Left ventricle myocardium inferior (tissue), 1 donor: Measurements from ENCODE around the gene LRRC56. TPM values are rescaled to one million over a fixed set of nuclear protein-coding genes. Genes with fewer than 3 reads are reported as not detected.

ENCODE experiments used
- DNase-seq: peaks from one replicate; pipeline ENCODE4 v3.0.0-alpha.2; 2020
- H3K27ac ChIP-seq: fragments of 200-600 bp; replicated peaks from 2 replicates; pipeline ENCODE4 v1.8.0; 2021
- H3K27me3 ChIP-seq: fragments of 200-600 bp; 2 replicates; pipeline ENCODE4 v1.8.0; 2021; ENCODE audit warnings: low read depth
- H3K36me3 ChIP-seq: fragments of 200-600 bp; 2 replicates; pipeline ENCODE4 v1.8.0; 2021
- H3K4me1 ChIP-seq: fragments of 200-600 bp; 2 replicates; pipeline ENCODE4 v1.8.0; 2021
- H3K4me3 ChIP-seq: fragments of 200-600 bp; 2 replicates; pipeline ENCODE4 v1.8.0; 2021; ENCODE audit warnings: mild to moderate bottlenecking, moderate library complexity
- H3K9me3 ChIP-seq: fragments of 200-600 bp; replicated peaks from 2 replicates; pipeline ENCODE4 v1.8.0; 2021
- intact Hi-C: fragments of 100-400 bp; cut with micrococcal nuclease; formaldehyde crosslinking; loops from one replicate; pipeline ENCODE4 v1.11.0; 2022
- long read RNA-seq: library from polyadenylated mRNA; unstranded; transcript quantifications from one replicate; pipeline ENCODE4 v2.0.0, GENCODE V29; 2021
- total RNA-seq: library from RNA; stranded (reverse); fragmentation: NEBNext Ultra II Directional; extraction: Animal tissue kit (Norgen Biotek cat#: 25700); gene quantifications from one replicate; pipeline ENCODE4 v1.2.1, GENCODE V29; 2021
- TF ChIP-seq, protein P1 (sequence below): fragments of 200-600 bp; IDR thresholded peaks from 2 replicates; pipeline ENCODE4 v1.8.0; 2021; ENCODE audit warnings: antibody characterized with exemption, mild to moderate bottlenecking, borderline replicate concordance
- donor health status: DM: no; HTN: yes; CAD: no; lungs with severe emphysema.

LRRC56 gene
- 0.25 TPM for total RNA-seq
- long read RNA-seq, partial matches to known transcripts = 0 of 1 reads
- long read RNA-seq, other reads (novel, unspliced or antisense) = 1 of 1 reads

DNA sequence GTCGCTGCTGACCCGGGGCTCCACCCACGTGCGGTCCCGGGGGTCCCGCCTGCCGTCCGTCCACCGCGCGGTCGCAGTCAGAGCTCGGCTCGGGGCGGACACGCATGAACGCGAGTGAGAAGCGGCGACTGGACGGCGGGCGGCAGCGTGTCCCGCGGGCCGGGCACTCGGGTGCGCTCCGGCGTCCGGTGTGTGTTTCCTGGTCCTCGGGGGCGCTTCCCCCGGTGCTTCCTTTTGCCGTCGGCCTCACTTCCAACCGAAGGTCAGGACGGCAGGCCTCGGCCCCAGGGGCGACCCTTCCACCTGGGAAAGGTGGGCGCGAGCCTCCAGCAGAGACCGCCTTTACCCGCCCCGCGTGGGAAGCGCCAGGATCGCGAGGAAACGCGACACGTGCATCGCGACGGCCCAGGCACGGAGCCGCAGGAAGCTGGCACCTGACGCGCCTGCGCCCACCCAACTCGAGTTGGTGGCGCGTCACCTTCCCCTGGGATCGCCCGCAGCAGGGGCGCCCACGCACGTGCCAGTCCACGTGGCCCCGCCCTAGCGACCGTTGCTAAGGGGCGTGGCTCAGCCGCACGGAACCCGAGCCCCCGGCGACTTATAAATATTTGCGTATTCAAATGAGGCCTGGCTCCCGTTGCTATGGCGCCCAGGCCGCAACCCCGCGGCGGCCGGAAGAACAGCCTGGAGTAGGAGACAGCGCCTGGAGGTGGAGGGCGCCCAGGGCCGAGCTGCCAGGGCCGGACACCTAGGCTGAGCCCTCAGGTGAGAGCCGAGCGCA lies at the start of gene LRRC56:
TSS of gene LRRC56 (plus strand) at position 687 of the 781 bp plus-strand sequence. CDS start 3,158 bp downstream, outside the sequence.
- TF ChIP-seq, protein P1, sequence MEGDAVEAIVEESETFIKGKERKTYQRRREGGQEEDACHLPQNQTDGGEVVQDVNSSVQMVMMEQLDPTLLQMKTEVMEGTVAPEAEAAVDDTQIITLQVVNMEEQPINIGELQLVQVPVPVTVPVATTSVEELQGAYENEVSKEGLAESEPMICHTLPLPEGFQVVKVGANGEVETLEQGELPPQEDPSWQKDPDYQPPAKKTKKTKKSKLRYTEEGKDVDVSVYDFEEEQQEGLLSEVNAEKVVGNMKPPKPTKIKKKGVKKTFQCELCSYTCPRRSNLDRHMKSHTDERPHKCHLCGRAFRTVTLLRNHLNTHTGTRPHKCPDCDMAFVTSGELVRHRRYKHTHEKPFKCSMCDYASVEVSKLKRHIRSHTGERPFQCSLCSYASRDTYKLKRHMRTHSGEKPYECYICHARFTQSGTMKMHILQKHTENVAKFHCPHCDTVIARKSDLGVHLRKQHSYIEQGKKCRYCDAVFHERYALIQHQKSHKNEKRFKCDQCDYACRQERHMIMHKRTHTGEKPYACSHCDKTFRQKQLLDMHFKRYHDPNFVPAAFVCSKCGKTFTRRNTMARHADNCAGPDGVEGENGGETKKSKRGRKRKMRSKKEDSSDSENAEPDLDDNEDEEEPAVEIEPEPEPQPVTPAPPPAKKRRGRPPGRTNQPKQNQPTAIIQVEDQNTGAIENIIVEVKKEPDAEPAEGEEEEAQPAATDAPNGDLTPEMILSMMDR = no peak
- H3K27ac ChIP-seq = no peak within 1 kb of the TSS
- peak; percentile 74 for DNase-seq
- H3K4me3 ChIP-seq = peak within 1 kb of the TSS; percentile 94
- H3K27me3 ChIP-seq = peaks cover 37% of the 10 kb centered on the region
- no peaks in the 10 kb centered on the region for H3K9me3 ChIP-seq
- intact Hi-C loops = no loop called here
- H3K36me3 ChIP-seq = peaks cover 17% of the 10 kb centered on the region
- H3K4me1 ChIP-seq = peaks cover 52% of the 10 kb centered on the region

DNA sequence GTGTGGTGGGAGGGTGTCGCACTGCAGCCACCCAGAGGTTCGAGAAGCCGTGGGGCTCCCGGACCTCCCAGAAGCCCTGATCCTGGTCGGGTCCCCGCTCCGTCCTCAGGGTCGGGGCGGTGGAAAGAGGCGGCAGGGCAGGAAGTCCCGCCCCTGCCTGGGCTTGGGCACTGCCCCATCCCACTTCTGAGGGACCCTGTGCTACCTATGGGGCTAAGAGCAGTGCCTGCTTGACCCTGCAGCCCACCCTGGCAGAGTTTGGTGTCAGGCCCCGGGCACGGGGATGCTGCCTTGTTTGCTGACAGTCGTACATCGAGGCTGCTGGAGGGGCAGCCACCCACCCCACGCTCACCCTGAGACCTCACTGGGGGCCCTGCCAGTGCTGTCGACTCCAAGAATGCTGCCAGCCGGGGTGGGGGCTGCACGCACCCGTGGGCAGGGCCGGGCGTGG lies 49.7 kb upstream of the LRRC56 start:
- DNase-seq = no peak

GRCh38 chr11:488062-488461 lies 49.3 kb upstream of the LRRC56 start:
- intact Hi-C loops = no loop called here
- peaks cover 5% of the 10 kb centered on the region for H3K4me1 ChIP-seq

More for the DNA sequence above, 49.7 kb upstream of the LRRC56 start:
- Histone ChIP-seq H3K27me3 (no peaks in the 10 kb centered on the region), H3K27ac (no peak overlapping the region), H3K9me3 (no peaks in the 10 kb centered on the region), H3K4me1 (peaks cover 5% of the 10 kb centered on the region), H3K36me3 (peaks cover 33% of the 10 kb centered on the region), H3K4me3 (no peak overlapping the region)
- intact Hi-C loops = no loop called here
- TF ChIP-seq, protein P1 = no peak

GRCh38 chr11:488579-488978 lies 48.7 kb upstream of the LRRC56 start:
- intact Hi-C loops = no loop called here
- Histone ChIP-seq H3K9me3 (no peaks in the 10 kb centered on the region), H3K36me3 (peaks cover 43% of the 10 kb centered on the region), H3K27ac (no peak overlapping the region), H3K4me1 (peaks cover 5% of the 10 kb centered on the region), H3K4me3 (no peak overlapping the region), H3K27me3 (no peaks in the 10 kb centered on the region)
- DNase-seq = no peak
- TF ChIP-seq, protein P1 = no peak

More at GRCh38 chr11:488062-488461, 49.3 kb upstream of the LRRC56 start:
- Histone ChIP-seq H3K27me3 (no peaks in the 10 kb centered on the region), H3K9me3 (no peaks in the 10 kb centered on the region), H3K27ac (no peak overlapping the region), H3K4me3 (no peak overlapping the region), H3K36me3 (peaks cover 38% of the 10 kb centered on the region)
- DNase-seq = no peak
- TF ChIP-seq, protein P1 = no peak

- peaks cover 2% of the 10 kb centered on the region for H3K4me1 ChIP-seq
- H3K4me3 ChIP-seq = no peak overlapping the region
- H3K27ac ChIP-seq = no peak overlapping the region
- no peak for DNase-seq
- TF ChIP-seq, protein P1 = no peak
- H3K9me3 ChIP-seq = no peaks in the 10 kb centered on the region
- intact Hi-C loops = no loop called here
- H3K27me3 ChIP-seq = no peaks in the 10 kb centered on the region
- H3K36me3 ChIP-seq = peaks cover 47% of the 10 kb centered on the region
Observed at GRCh38 chr11:488992-489391, 48.3 kb upstream of the LRRC56 start.
